ENCODE results near the gene AHSA1. TPM values are rescaled to one million over a fixed set of nuclear protein-coding genes. Genes with fewer than 3 reads are reported as not detected.

Gene AHSA1
- total RNA-seq, 2 experiments from 2014 or later, result 325 to 339 TPM

- Mint-ChIP-seq H3K36me3 (ENCODE audit: low read depth) (peaks cover 34% of the 10 kb centered on the region), H3K9me3 (no peaks in the 10 kb centered on the region), H3K4me3 (no peak overlapping the region), H3K27ac (no peak overlapping the region), H3K27me3 (no peaks in the 10 kb centered on the region), H3K4me1 (ENCODE audit: low read depth) (no peaks in the 10 kb centered on the region)
- ChIA-PET POLR2A (interaction anchor here (1.1 kb wide), 1 partner anchor 143 kb away, joined by 4 read pairs; no protein-coding TSS in a partner anchor), CTCF (interaction anchor here (0.8 kb wide), 1 partner anchor 104 kb away, joined by 3 read pairs; no protein-coding TSS in a partner anchor)
- ATAC-seq (no peak), DNase-seq (no peak)
- TF ChIP-seq CTCF (IDR thresholded peaks at IDR 0.05), result no peak
- intact Hi-C loops (cut with micrococcal nuclease), result no loop called here
These were observed 51.5 kb downstream of the AHSA1 start for GRCh38 chr14:77509366-77509765.

- Mint-ChIP-seq H3K27me3 (no peaks in the 10 kb centered on the region), H3K4me3 (no peak overlapping the region), H3K36me3 (ENCODE audit: low read depth) (peaks cover 35% of the 10 kb centered on the region), H3K27ac (no peak overlapping the region), H3K4me1 (ENCODE audit: low read depth) (no peaks in the 10 kb centered on the region), H3K9me3 (no peaks in the 10 kb centered on the region)
- TF ChIP-seq CTCF (IDR thresholded peaks at IDR 0.05), result no peak
- CTCF ChIA-PET, result interaction anchor here (1.0 to 1.8 kb wide), 2 partner anchors 10 to 40 kb away, joined by 3 to 6 read pairs; no protein-coding TSS in a partner anchor
- DNase-seq, result no peak
- ATAC-seq, result no peak
- intact Hi-C loops (cut with micrococcal nuclease), result no loop called here
- POLR2A ChIA-PET, result no interaction called here
These were observed 53.7 kb downstream of the AHSA1 start for GRCh38 chr14:77511486-77512162.

- no peak overlapping the region for H3K4me3 Mint-ChIP-seq
- ChIA-PET POLR2A (no interaction called here), CTCF (interaction anchor here (1.4 kb wide), 1 partner anchor 9 kb away, joined by 3 read pairs; no protein-coding TSS in a partner anchor)
- no peaks in the 10 kb centered on the region for H3K9me3 Mint-ChIP-seq
- intact Hi-C loops (cut with micrococcal nuclease), result no loop called here
- H3K27ac Mint-ChIP-seq, result no peak overlapping the region
- H3K27me3 Mint-ChIP-seq, result no peaks in the 10 kb centered on the region
- DNase-seq (no peak), ATAC-seq (no peak)
- TF ChIP-seq CTCF (IDR thresholded peaks at IDR 0.05), result no peak
- H3K36me3 Mint-ChIP-seq (ENCODE audit: low read depth), result peaks cover 38% of the 10 kb centered on the region
- H3K4me1 Mint-ChIP-seq (ENCODE audit: low read depth), result no peaks in the 10 kb centered on the region
These were observed 58.2 kb downstream of the AHSA1 start for GRCh38 chr14:77516126-77516525.

Other genes starting within 250 kb of the AHSA1 start
- gene NGB, start 186.9 kb upstream of the AHSA1 start, total RNA-seq, result not detected
- 10 to 100 TPM; 14.2 to 15.3 TPM for gene POMT2, start 137.2 kb upstream of the AHSA1 start, total RNA-seq
- 10 to 100 TPM; 19.1 to 20.5 TPM for gene GSTZ1, start 137.1 kb upstream of the AHSA1 start, total RNA-seq
- gene TMED8, start 81.0 kb upstream of the AHSA1 start, total RNA-seq, result 10 to 100 TPM; 25.0 to 25.4 TPM
- gene SAMD15, start 80.7 kb upstream of the AHSA1 start, total RNA-seq, result under 1 TPM; 0.11 to 0.56 TPM
- under 1 TPM; 0.27 to 0.41 TPM for gene NOXRED1, start 34.6 kb upstream of the AHSA1 start, total RNA-seq
- gene VIPAS39, start 492 bp upstream of the AHSA1 start, total RNA-seq, result 10 to 100 TPM; 13.9 to 16.8 TPM
- under 1 TPM; 0.74 to 0.94 TPM for gene ISM2, start 40.7 kb downstream of the AHSA1 start, total RNA-seq
- gene SPTLC2, start 158.5 kb downstream of the AHSA1 start, total RNA-seq, result 10 to 100 TPM; 23.7 to 30.2 TPM
- 10 to 100 TPM; 16.3 to 18.0 TPM for gene ALKBH1, start 249.9 kb downstream of the AHSA1 start, total RNA-seq